Mammary epithelial cell (primary cell): ENCODE data around the gene GCNT4.

Experiments used
- CTCF ChIP-seq, 2 donors: IDR thresholded peaks in 1 of 2; conservative IDR thresholded peaks in 1 of 2; 2 replicates each; pipeline ENCODE4 v1.5.1; 2011 to 2012; ENCODE audit warnings: inconsistent platforms in 2 of 2, low read length in 2 of 2, mild to moderate bottlenecking in 2 of 2, control low read depth in 1 of 2, low read depth in 1 of 2; ENCODE audit not compliant: insufficient read depth in 1 of 2; ENCODE audit errors: extremely low read depth in 1 of 2
- EZH2 ChIP-seq: IDR thresholded peaks from 2 replicates; pipeline ENCODE4 v1.6.1; 2012; ENCODE audit warnings: low read length, inconsistent platforms, borderline replicate concordance

- TF ChIP-seq CTCF (conservative IDR thresholded peaks at IDR 0.05 in 1 of 2, IDR thresholded peaks at IDR 0.05 in 1 of 2; ENCODE audit: extremely low read depth in 1 of 2, insufficient read depth in 1 of 2, low read depth in 1 of 2, low read length in 2 of 2) (no peak), EZH2 (no peak)
These were observed at the start of gene GCNT4 for GRCh38 chr5:75052192-75053053.
